ENCODE data around the gene AFAP1. TPM values are rescaled to one million over a fixed set of nuclear protein-coding genes. Genes with fewer than 3 reads are reported as not detected.
A peak's percentile ranks its signal among the peaks of the same experiment; 100 is the strongest.

Gene AFAP1
- total RNA-seq, 1 donor from 2014 or later = 28.7 TPM

GRCh38 chr4:7803992-7804755 is 135.5 kb downstream of the AFAP1 start:
- Histone ChIP-seq H3K4me3 (no peak overlapping the region), H3K27me3 (no peaks in the 10 kb centered on the region), H3K9me3 (no peaks in the 10 kb centered on the region), H3K36me3 (peaks cover 10% of the 10 kb centered on the region), H3K4me1 (peaks cover 40% of the 10 kb centered on the region), H3K27ac (peak overlapping the region; percentile 24)
- TF ChIP-seq CTCF (IDR thresholded peaks at IDR 0.05) = peak; percentile 88
- intact Hi-C loops (cut with DNase I) = loop anchor here (5.0 kb wide), 2 partner anchors 42 to 183 kb away; no protein-coding TSS in a partner anchor
- ATAC-seq (peak; percentile 81), DNase-seq (peak; percentile 90)

GRCh38 chr4:7803371-7803770 is 136.3 kb downstream of the AFAP1 start:
- no peak overlapping the region for H3K4me3 ChIP-seq
- H3K4me1 ChIP-seq = peaks cover 40% of the 10 kb centered on the region
- DNase-seq (no peak), ATAC-seq (no peak)
- no peaks in the 10 kb centered on the region for H3K27me3 ChIP-seq
- TF ChIP-seq CTCF (IDR thresholded peaks at IDR 0.05) = no peak
- peaks cover 13% of the 10 kb centered on the region for H3K36me3 ChIP-seq
- intact Hi-C loops (cut with DNase I) = loop anchor here (5.0 kb wide), 2 partner anchors 41 to 184 kb away; no protein-coding TSS in a partner anchor
- no peak overlapping the region for H3K27ac ChIP-seq
- H3K9me3 ChIP-seq = no peaks in the 10 kb centered on the region

- ATAC-seq (peak; percentile 87), DNase-seq (peak; percentile 80)
- H3K27me3 ChIP-seq = no peaks in the 10 kb centered on the region
- TF ChIP-seq CTCF (IDR thresholded peaks at IDR 0.05) = peak; percentile 94
- H3K9me3 ChIP-seq = no peaks in the 10 kb centered on the region
- H3K4me1 ChIP-seq = peaks cover 31% of the 10 kb centered on the region
- no peak overlapping the region for H3K4me3 ChIP-seq
- intact Hi-C loops (cut with DNase I) = loop anchor here (5.0 kb wide), 2 partner anchors 40 to 185 kb away; no protein-coding TSS in a partner anchor
- H3K36me3 ChIP-seq = peaks cover 19% of the 10 kb centered on the region
- H3K27ac ChIP-seq = no peak overlapping the region
These were observed 137.5 kb downstream of the AFAP1 start for GRCh38 chr4:7802093-7802726.

- H3K4me1 ChIP-seq = peaks cover 25% of the 10 kb centered on the region
- ATAC-seq = no peak
- peaks cover 21% of the 10 kb centered on the region for H3K36me3 ChIP-seq
- no peak overlapping the region for H3K27ac ChIP-seq
- H3K4me3 ChIP-seq = no peak overlapping the region
- DNase-seq = no peak
- H3K9me3 ChIP-seq = no peaks in the 10 kb centered on the region
- intact Hi-C loops (cut with DNase I) = loop anchor here (5.0 kb wide), 2 partner anchors 39 to 186 kb away; no protein-coding TSS in a partner anchor
- no peaks in the 10 kb centered on the region for H3K27me3 ChIP-seq
- no peak for TF ChIP-seq CTCF (IDR thresholded peaks at IDR 0.05)
These were observed 138.0 kb downstream of the AFAP1 start for GRCh38 chr4:7801641-7802040.

- intact Hi-C loops (cut with DNase I) = loop anchor here (5.0 kb wide), 2 partner anchors 39 to 186 kb away; no protein-coding TSS in a partner anchor
These were observed 138.7 kb downstream of the AFAP1 start for GRCh38 chr4:7801001-7801400.

More at GRCh38 chr4:7801001-7801400, 138.7 kb downstream of the AFAP1 start:
- Histone ChIP-seq H3K4me3 (no peak overlapping the region), H3K36me3 (peaks cover 21% of the 10 kb centered on the region), H3K4me1 (peaks cover 20% of the 10 kb centered on the region), H3K27ac (no peak overlapping the region), H3K27me3 (no peaks in the 10 kb centered on the region), H3K9me3 (no peaks in the 10 kb centered on the region)
- DNase-seq (no peak), ATAC-seq (no peak)
- TF ChIP-seq CTCF (IDR thresholded peaks at IDR 0.05) = no peak
